Activated CD4-positive, alpha-beta memory T cell treated with anti-CD3 and anti-CD28 coated beads, Interleukin-2, amount 10 ng/mL, durations not matched to agents 7 days and 5 days (primary cell): ENCODE results near the gene PRKAG2. TPM values are rescaled to one million over a fixed set of nuclear protein-coding genes. Genes with fewer than 3 reads are reported as not detected.

Experiments used
- CTCF ChIA-PET: fragments of 350-600 bp; sonication (Branson Sonifier 250); formaldehyde crosslinking; loops from one replicate; lab custom pipeline; 2021; ENCODE audit warnings: antibody characterized with exemption, inconsistent platforms; lab: Charles Lee
- POLR2A ChIA-PET: fragments of 350-600 bp; sonication (Branson Sonifier 250); formaldehyde crosslinking; loops from one replicate; lab custom pipeline; 2021; ENCODE audit warnings: antibody characterized with exemption; lab: Charles Lee
- DNase-seq: peaks from one replicate; pipeline ENCODE4 v3.0.0-alpha.2; 2020
- H3K27ac Mint-ChIP-seq: one replicate; pipeline ENCODE4 v1.8.0; 2021; ENCODE audit warnings: mild to moderate bottlenecking, mixed read lengths
- H3K27me3 Mint-ChIP-seq: one replicate; pipeline ENCODE4 v1.8.0; 2021; ENCODE audit warnings: mixed read lengths
- H3K36me3 Mint-ChIP-seq: one replicate; pipeline ENCODE4 v1.8.0; 2021; ENCODE audit warnings: low read depth, mixed read lengths
- H3K4me1 Mint-ChIP-seq: one replicate; pipeline ENCODE4 v1.8.0; 2021; ENCODE audit warnings: mixed read lengths
- H3K4me3 Mint-ChIP-seq: one replicate; pipeline ENCODE4 v1.8.0; 2021; ENCODE audit warnings: mild to moderate bottlenecking, mixed read lengths
- H3K9me3 Mint-ChIP-seq: one replicate; pipeline ENCODE4 v1.8.0; 2021; ENCODE audit warnings: mixed read lengths
- total RNA-seq, 2 experiments: library from RNA; stranded (reverse); gene quantifications; one replicate each; pipeline ENCODE4 v1.2.3, GENCODE V29; 2021

The PRKAG2 gene
- total RNA-seq, 2 experiments from 2014 or later = 25.4 to 33.7 TPM

- CTCF ChIA-PET = no interaction called here
- POLR2A ChIA-PET = no interaction called here
- no peaks in the 10 kb centered on the region for H3K4me1 Mint-ChIP-seq
Observed at GRCh38 chr7:151699147-151699927, 177.6 kb downstream of the PRKAG2 start.

GRCh38 chr7:151697942-151698341 is 179.0 kb downstream of the PRKAG2 start:
- H3K27me3 Mint-ChIP-seq = no peaks in the 10 kb centered on the region
- DNase-seq = no peak
- no peaks in the 10 kb centered on the region for H3K9me3 Mint-ChIP-seq
- H3K27ac Mint-ChIP-seq = no peak overlapping the region
- POLR2A ChIA-PET = no interaction called here
- H3K4me3 Mint-ChIP-seq = no peak overlapping the region
- H3K36me3 Mint-ChIP-seq = no peaks in the 10 kb centered on the region
- H3K4me1 Mint-ChIP-seq = no peaks in the 10 kb centered on the region
- CTCF ChIA-PET = no interaction called here

More at GRCh38 chr7:151699147-151699927, 177.6 kb downstream of the PRKAG2 start:
- Mint-ChIP-seq H3K27me3 (no peaks in the 10 kb centered on the region), H3K4me3 (no peak overlapping the region), H3K27ac (no peak overlapping the region), H3K9me3 (no peaks in the 10 kb centered on the region), H3K36me3 (no peaks in the 10 kb centered on the region)
- no peak for DNase-seq

- POLR2A ChIA-PET = no interaction called here
Observed at GRCh38 chr7:151697515-151697895, 179.4 kb downstream of the PRKAG2 start.

GRCh38 chr7:151696721-151697514 is 180.0 kb downstream of the PRKAG2 start:
- ChIA-PET CTCF (no interaction called here), POLR2A (interaction anchor here (1.6 kb wide), 1 partner anchor 15 kb away, joined by 3 read pairs; no protein-coding TSS in a partner anchor)
- Mint-ChIP-seq H3K4me3 (no peak overlapping the region), H3K9me3 (no peaks in the 10 kb centered on the region), H3K27me3 (no peaks in the 10 kb centered on the region), H3K36me3 (no peaks in the 10 kb centered on the region), H3K4me1 (no peaks in the 10 kb centered on the region), H3K27ac (no peak overlapping the region)
- DNase-seq = no peak

More at GRCh38 chr7:151697515-151697895, 179.4 kb downstream of the PRKAG2 start:
- Mint-ChIP-seq H3K4me3 (no peak overlapping the region), H3K27me3 (no peaks in the 10 kb centered on the region), H3K27ac (no peak overlapping the region), H3K36me3 (no peaks in the 10 kb centered on the region), H3K9me3 (no peaks in the 10 kb centered on the region), H3K4me1 (no peaks in the 10 kb centered on the region)
- CTCF ChIA-PET = no interaction called here
- no peak for DNase-seq

- no peak for DNase-seq
- ChIA-PET CTCF (interaction anchor here (0.9 kb wide), 1 partner anchor 12 kb away, joined by 3 read pairs; no protein-coding TSS in a partner anchor), POLR2A (interaction anchor here (1.6 kb wide), 1 partner anchor 14 kb away, joined by 3 read pairs; no protein-coding TSS in a partner anchor)
- Mint-ChIP-seq H3K27me3 (no peaks in the 10 kb centered on the region), H3K27ac (no peak overlapping the region), H3K4me3 (no peak overlapping the region), H3K4me1 (no peaks in the 10 kb centered on the region), H3K9me3 (no peaks in the 10 kb centered on the region), H3K36me3 (no peaks in the 10 kb centered on the region)
Observed at GRCh38 chr7:151695951-151696541, 180.9 kb downstream of the PRKAG2 start.

- Mint-ChIP-seq H3K27me3 (no peaks in the 10 kb centered on the region), H3K27ac (no peak overlapping the region), H3K9me3 (no peaks in the 10 kb centered on the region), H3K4me1 (no peaks in the 10 kb centered on the region), H3K36me3 (no peaks in the 10 kb centered on the region), H3K4me3 (no peak overlapping the region)
- CTCF ChIA-PET = interaction anchor here (0.9 kb wide), 1 partner anchor 11 kb away, joined by 3 read pairs; no protein-coding TSS in a partner anchor
- POLR2A ChIA-PET = no interaction called here
- no peak for DNase-seq
Observed at GRCh38 chr7:151694828-151695580, 181.9 kb downstream of the PRKAG2 start.

GRCh38 chr7:151694441-151694827 is 182.5 kb downstream of the PRKAG2 start:
- no peak overlapping the region for H3K27ac Mint-ChIP-seq
- no peaks in the 10 kb centered on the region for H3K27me3 Mint-ChIP-seq
- no peaks in the 10 kb centered on the region for H3K36me3 Mint-ChIP-seq
- POLR2A ChIA-PET = no interaction called here
- CTCF ChIA-PET = no interaction called here
- H3K4me1 Mint-ChIP-seq = no peaks in the 10 kb centered on the region
- no peak overlapping the region for H3K4me3 Mint-ChIP-seq
- no peaks in the 10 kb centered on the region for H3K9me3 Mint-ChIP-seq
- DNase-seq = no peak

GRCh38 chr7:151693140-151693539 is 183.8 kb downstream of the PRKAG2 start:
- Mint-ChIP-seq H3K4me1 (no peaks in the 10 kb centered on the region), H3K27me3 (no peaks in the 10 kb centered on the region), H3K27ac (no peak overlapping the region), H3K9me3 (no peaks in the 10 kb centered on the region), H3K36me3 (no peaks in the 10 kb centered on the region), H3K4me3 (no peak overlapping the region)
- ChIA-PET CTCF (no interaction called here), POLR2A (no interaction called here)
- DNase-seq = no peak

- Mint-ChIP-seq H3K36me3 (no peaks in the 10 kb centered on the region), H3K27me3 (no peaks in the 10 kb centered on the region), H3K9me3 (no peaks in the 10 kb centered on the region), H3K4me3 (no peak overlapping the region), H3K4me1 (no peaks in the 10 kb centered on the region), H3K27ac (no peak overlapping the region)
- no peak for DNase-seq
- ChIA-PET POLR2A (no interaction called here), CTCF (no interaction called here)
Observed at GRCh38 chr7:151692721-151693120, 184.2 kb downstream of the PRKAG2 start.

- CTCF ChIA-PET = no interaction called here
- no peak overlapping the region for H3K27ac Mint-ChIP-seq
- no peak overlapping the region for H3K4me3 Mint-ChIP-seq
- POLR2A ChIA-PET = interaction anchor here (0.7 kb wide), 1 partner anchor 334 kb away, joined by 3 read pairs; no protein-coding TSS in a partner anchor
- DNase-seq = no peak
- H3K27me3 Mint-ChIP-seq = no peaks in the 10 kb centered on the region
- no peaks in the 10 kb centered on the region for H3K36me3 Mint-ChIP-seq
- no peaks in the 10 kb centered on the region for H3K9me3 Mint-ChIP-seq
- H3K4me1 Mint-ChIP-seq = no peaks in the 10 kb centered on the region
Observed at GRCh38 chr7:151691449-151691848, 185.5 kb downstream of the PRKAG2 start.

- ChIA-PET CTCF (no interaction called here), POLR2A (no interaction called here)
- DNase-seq = no peak
- H3K27me3 Mint-ChIP-seq = no peaks in the 10 kb centered on the region
- H3K4me1 Mint-ChIP-seq = no peaks in the 10 kb centered on the region
- no peak overlapping the region for H3K27ac Mint-ChIP-seq
- no peaks in the 10 kb centered on the region for H3K36me3 Mint-ChIP-seq
- no peak overlapping the region for H3K4me3 Mint-ChIP-seq
- no peaks in the 10 kb centered on the region for H3K9me3 Mint-ChIP-seq
Observed at GRCh38 chr7:151690606-151691005, 186.3 kb downstream of the PRKAG2 start.

- CTCF ChIA-PET = interaction anchor here (0.5 kb wide), 2 partner anchors 327 to 434 kb away, joined by 3 read pairs; no protein-coding TSS in a partner anchor
- Mint-ChIP-seq H3K9me3 (no peaks in the 10 kb centered on the region), H3K4me1 (no peaks in the 10 kb centered on the region), H3K4me3 (no peak overlapping the region), H3K36me3 (no peaks in the 10 kb centered on the region), H3K27ac (no peak overlapping the region), H3K27me3 (no peaks in the 10 kb centered on the region)
- DNase-seq = no peak
- POLR2A ChIA-PET = no interaction called here
Observed at GRCh38 chr7:151689196-151689971, 187.5 kb downstream of the PRKAG2 start.
